HCT116 (cell line): ENCODE measurements around the gene ADAMTS19. TPM values are rescaled to one million over a fixed set of nuclear protein-coding genes. Genes with fewer than 3 reads are reported as not detected.

Source experiments
- ATAC-seq: fragments of 200-7000 bp; cut with Tn5 transposase; 2 replicates; pipeline ENCODE4 v1.9.1; 2020; ENCODE audit warnings: mild to moderate bottlenecking, moderate library complexity
- BruUV-seq: library from RNA; stranded (reverse); fragments of 400-500 nt; replicated peaks from 2 replicates; lab custom pipeline; 2021; lab: Mats Ljungman, UMichigan
- CTCF ChIA-PET: fragments of 300-600 bp; sonication (Branson Sonifier 250); formaldehyde crosslinking; loops from one replicate; lab custom pipeline; 2021; ENCODE audit warnings: antibody characterized with exemption; lab: Charles Lee
- POLR2A ChIA-PET: fragments of 300-600, 350-600 bp; sonication (Branson Sonifier 250); formaldehyde crosslinking; loops from one replicate; lab custom pipeline; 2021; ENCODE audit warnings: antibody characterized with exemption; lab: Charles Lee
- RAD21 ChIA-PET, 2 experiments: fragments of 300-600 bp; sonication (Branson Sonifier 250); formaldehyde crosslinking; loops; one replicate each; lab custom pipeline; 2023; ENCODE audit warnings: low total read pairs in 2 of 2; ENCODE audit not compliant: uncharacterized antibody in 2 of 2, unreplicated experiment in 2 of 2, low non-redundant PET in 1 of 2; lab: Charles Lee
- DNase-seq: peaks from one replicate; pipeline ENCODE4 v3.0.0-alpha.2; 2010; ENCODE audit warnings: low read depth, low spot score
- H2AFZ ChIP-seq: fragments of 200-600 bp; shearing (Covaris generic), sonication (generic); 2 replicates; pipeline ENCODE4 v1.6.1; 2017; ENCODE audit warnings: low read depth, mixed run types, mixed read lengths, antibody characterized with exemption, low read length; ENCODE audit not compliant: poor library complexity, severe bottlenecking
- H3K27ac ChIP-seq: 2 replicates; pipeline ENCODE4 v1.5.1; 2012; ENCODE audit warnings: low read depth, low read length
- H3K27me3 ChIP-seq: fragments of 200-600 bp; sonication (generic); 2 replicates; pipeline ENCODE4 v1.6.1; 2016; ENCODE audit warnings: mixed run types, low read length, mixed read lengths; ENCODE audit not compliant: insufficient read depth
- H3K36me3 ChIP-seq, 2 experiments: fragments of 200-500 bp in 1 of 2; fragments of 200-600 bp in 1 of 2; sonication (Bioruptor generic) in 1 of 2; sonication (generic) in 1 of 2; 2 replicates each; pipeline versions ENCODE4 v1.5.1 to v1.6.1; 2014 to 2016; ENCODE audit warnings: low read length in 2 of 2, inconsistent platforms in 1 of 2, mixed read lengths in 1 of 2, mixed run types in 1 of 2; ENCODE audit not compliant: insufficient read depth in 2 of 2, control insufficient read depth in 1 of 2
- H3K4me1 ChIP-seq, 2 experiments: fragments of 200-600 bp in 1 of 2; sonication (generic) in 1 of 2; 2 replicates each; pipeline versions ENCODE4 v1.5.1 to v1.6.1; 2012 to 2017; ENCODE audit warnings: low read length in 2 of 2, inconsistent platforms in 1 of 2, mild to moderate bottlenecking in 1 of 2, mixed read lengths in 1 of 2, mixed run types in 1 of 2, moderate library complexity in 1 of 2; ENCODE audit not compliant: insufficient read depth in 2 of 2, control insufficient read depth in 1 of 2
- H3K4me2 ChIP-seq: fragments of 200-600 bp; sonication (generic); 2 replicates; pipeline ENCODE4 v1.6.1; 2017; ENCODE audit warnings: mixed run types, low read length, mixed read lengths
- H3K4me3 ChIP-seq, 2 experiments: fragments of 200-600 bp in 1 of 2; sonication (generic) in 1 of 2; replicated peaks in 1 of 2; 2 replicates each; pipeline ENCODE4 v1.5.1; 2011 to 2016; ENCODE audit warnings: low read length in 2 of 2, control low read depth in 1 of 2, low read depth in 1 of 2, mild to moderate bottlenecking in 1 of 2, mixed read lengths in 1 of 2, mixed run types in 1 of 2
- H3K79me2 ChIP-seq: fragments of 200-600 bp; sonication (generic); 2 replicates; pipeline ENCODE4 v1.6.1; 2017; ENCODE audit warnings: mild to moderate bottlenecking, mixed run types, low read length, moderate library complexity, mixed read lengths; ENCODE audit not compliant: insufficient read depth
- H3K9ac ChIP-seq: fragments of 200-600 bp; sonication (generic); 2 replicates; pipeline ENCODE4 v1.6.1; 2016; ENCODE audit warnings: low read length, mixed read lengths
- H3K9me2 ChIP-seq: fragments of 200-600 bp; sonication (generic), shearing (Covaris generic); 2 replicates; pipeline ENCODE4 v1.6.1; 2017; ENCODE audit warnings: mixed run types, mild to moderate bottlenecking, moderate library complexity; ENCODE audit not compliant: insufficient read depth
- H3K9me3 ChIP-seq, 2 experiments: fragments of 200-500 bp in 1 of 2; fragments of 200-600 bp in 1 of 2; sonication (Bioruptor generic) in 1 of 2; sonication (generic) in 1 of 2; 2 replicates each; pipeline ENCODE4 v1.6.1; 2014 to 2017; ENCODE audit warnings: low read length in 2 of 2, mixed read lengths in 2 of 2, inconsistent platforms in 1 of 2, low read depth in 1 of 2, mild to moderate bottlenecking in 1 of 2, mixed run types in 1 of 2, moderate library complexity in 1 of 2; ENCODE audit not compliant: control insufficient read depth in 1 of 2, insufficient read depth in 1 of 2
- H4K20me1 ChIP-seq: fragments of 200-600 bp; sonication (generic), shearing (Covaris generic); 2 replicates; pipeline ENCODE4 v1.6.1; 2017; ENCODE audit warnings: mixed run types, mild to moderate bottlenecking, moderate library complexity; ENCODE audit not compliant: insufficient read depth
- CEBPB ChIP-seq: IDR thresholded peaks from 2 replicates; pipeline ENCODE4 v1.6.1; 2012; ENCODE audit warnings: low read depth
- EGR1 ChIP-seq: IDR thresholded peaks from 2 replicates; pipeline ENCODE4 v1.6.1; 2012; ENCODE audit warnings: low read depth
- ELF1 ChIP-seq: IDR thresholded peaks from 2 replicates; pipeline ENCODE4 v1.6.1; 2012; ENCODE audit warnings: low read depth, borderline replicate concordance
- FOSL1 ChIP-seq: IDR thresholded peaks from 2 replicates; pipeline ENCODE4 v1.6.1; 2012; ENCODE audit warnings: low read depth
- JUND ChIP-seq: IDR thresholded peaks from 2 replicates; pipeline ENCODE4 v1.6.1; 2012
- POLR2A ChIP-seq: IDR thresholded peaks from 2 replicates; pipeline ENCODE4 v1.7.0; 2011; ENCODE audit warnings: borderline replicate concordance; ENCODE audit not compliant: insufficient read depth, insufficient read length; ENCODE audit errors: extremely low read depth
- POLR2AphosphoS5 ChIP-seq: IDR thresholded peaks from 2 replicates; pipeline ENCODE4 v1.6.1; 2011; ENCODE audit warnings: mild to moderate bottlenecking, low read depth, low read length, moderate library complexity
- RAD21 ChIP-seq: IDR thresholded peaks from 2 replicates; pipeline ENCODE4 v1.6.1; 2012; ENCODE audit warnings: low read depth, mild to moderate bottlenecking
- SIN3A ChIP-seq: IDR thresholded peaks from 2 replicates; pipeline ENCODE4 v1.6.1; 2012; ENCODE audit warnings: low read depth
- SP1 ChIP-seq: IDR thresholded peaks from 2 replicates; pipeline ENCODE4 v1.6.1; 2012; ENCODE audit warnings: low read depth
- SRF ChIP-seq: IDR thresholded peaks from 2 replicates; pipeline ENCODE4 v1.6.1; 2012; ENCODE audit warnings: low read depth
- TCF7L2 ChIP-seq: IDR thresholded peaks from 2 replicates; pipeline ENCODE4 v1.7.0; 2011; ENCODE audit warnings: borderline replicate concordance, inconsistent platforms; ENCODE audit not compliant: insufficient read depth, insufficient read length; ENCODE audit errors: extremely low read depth
- YY1 ChIP-seq: IDR thresholded peaks from 2 replicates; pipeline ENCODE4 v1.6.1; 2011; ENCODE audit warnings: low read length, low read depth, moderate library complexity, mild to moderate bottlenecking; ENCODE audit not compliant: insufficient replicate concordance; ENCODE audit errors: extremely low read depth
- ZFX ChIP-seq: fragments of 450-650 bp; IDR thresholded peaks from 2 replicates; pipeline ENCODE4 v1.6.1; 2017
- ZNF274 ChIP-seq: fragments of 200-500 bp; sonication (Bioruptor generic); IDR thresholded peaks from 2 replicates; pipeline ENCODE4 v1.6.1; 2014; ENCODE audit warnings: mild to moderate bottlenecking, low read depth, low read length, inconsistent platforms
- intact Hi-C: fragments of 100-400 bp; cut with micrococcal nuclease; formaldehyde crosslinking; loops from 2 replicates; pipeline ENCODE4 v1.10.0; 2022
- total RNA-seq: library from RNA; stranded (reverse); gene quantifications from one replicate; pipeline ENCODE4 v1.2.1, GENCODE V29; 2021; ENCODE audit not compliant: unreplicated experiment
- TF ChIP-seq, protein P1 (sequence below): IDR thresholded peaks from 2 replicates; pipeline ENCODE4 v1.6.1; 2012
- TF ChIP-seq, protein P2 (sequence below): IDR thresholded peaks from 2 replicates; pipeline ENCODE4 v1.6.1; 2012; ENCODE audit warnings: low read depth
- TF ChIP-seq, protein P3 (sequence below), 3 experiments: fragments of 200-600 bp in 1 of 3; sonication (generic) in 1 of 3; IDR thresholded peaks in 2 of 3; conservative IDR thresholded peaks in 1 of 3; 2 replicates each; pipeline ENCODE4 v1.5.1; 2012 to 2017; ENCODE audit warnings: low read depth in 2 of 3, low read length in 2 of 3, antibody characterized with exemption in 1 of 3, borderline replicate concordance in 1 of 3, control low read depth in 1 of 3, mild to moderate bottlenecking in 1 of 3, mixed read lengths in 1 of 3, mixed run types in 1 of 3, moderate library complexity in 1 of 3; ENCODE audit not compliant: insufficient read depth in 1 of 3
- TF ChIP-seq, protein P4 (sequence below): IDR thresholded peaks from 2 replicates; pipeline ENCODE4 v1.6.1; 2011; ENCODE audit warnings: mild to moderate bottlenecking, low read length, moderate library complexity; ENCODE audit not compliant: insufficient replicate concordance; ENCODE audit errors: extremely low read depth

Gene ADAMTS19
- total RNA-seq, 1 experiment from 2014 or later = not detected

DNA sequence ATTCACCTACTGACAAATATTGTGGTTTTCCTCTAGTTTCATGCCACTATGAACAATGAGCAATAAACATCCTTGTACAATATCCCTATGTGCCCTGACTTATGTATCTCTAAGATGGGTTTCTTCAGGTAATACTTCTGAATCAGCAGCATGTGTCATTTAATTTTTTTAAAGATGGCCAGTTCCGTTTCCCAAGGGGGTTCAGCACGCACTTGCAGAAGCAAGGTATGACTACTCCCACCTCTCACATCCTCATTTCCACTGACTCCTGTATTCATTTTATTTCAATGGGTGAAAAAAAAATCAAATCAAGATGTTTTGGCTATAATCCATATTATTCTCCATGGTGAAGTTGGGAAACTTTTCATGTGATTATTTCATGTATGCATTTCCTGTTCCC is 14.7 kb upstream of the ADAMTS19 start:
- H3K27me3 ChIP-seq = no peaks in the 10 kb centered on the region
- H3K9me3 ChIP-seq = no peaks in the 10 kb centered on the region
- ChIA-PET CTCF (no interaction called here), RAD21 (no interaction called here), POLR2A (no interaction called here)
- H3K79me2 ChIP-seq = no peaks in the 10 kb centered on the region
- intact Hi-C loops = no loop called here
- no peaks in the 10 kb centered on the region for H3K9me2 ChIP-seq
- no peak overlapping the region for H3K9ac ChIP-seq
- no peak overlapping the region for H3K4me2 ChIP-seq
- no peak overlapping the region for H3K27ac ChIP-seq
- no peak overlapping the region for H3K4me3 ChIP-seq
- no peaks in the 10 kb centered on the region for H4K20me1 ChIP-seq
- H3K36me3 ChIP-seq = no peaks in the 10 kb centered on the region
- DNase-seq = no peak
- no peak for TF ChIP-seq ZNF274
- TF ChIP-seq, protein P1, sequence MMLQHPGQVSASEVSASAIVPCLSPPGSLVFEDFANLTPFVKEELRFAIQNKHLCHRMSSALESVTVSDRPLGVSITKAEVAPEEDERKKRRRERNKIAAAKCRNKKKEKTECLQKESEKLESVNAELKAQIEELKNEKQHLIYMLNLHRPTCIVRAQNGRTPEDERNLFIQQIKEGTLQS = no peak
- TF ChIP-seq POLR2A = no peak
- TF ChIP-seq FOSL1 = no peak
- TF ChIP-seq ZFX = no peak
- TF ChIP-seq, protein P2, sequence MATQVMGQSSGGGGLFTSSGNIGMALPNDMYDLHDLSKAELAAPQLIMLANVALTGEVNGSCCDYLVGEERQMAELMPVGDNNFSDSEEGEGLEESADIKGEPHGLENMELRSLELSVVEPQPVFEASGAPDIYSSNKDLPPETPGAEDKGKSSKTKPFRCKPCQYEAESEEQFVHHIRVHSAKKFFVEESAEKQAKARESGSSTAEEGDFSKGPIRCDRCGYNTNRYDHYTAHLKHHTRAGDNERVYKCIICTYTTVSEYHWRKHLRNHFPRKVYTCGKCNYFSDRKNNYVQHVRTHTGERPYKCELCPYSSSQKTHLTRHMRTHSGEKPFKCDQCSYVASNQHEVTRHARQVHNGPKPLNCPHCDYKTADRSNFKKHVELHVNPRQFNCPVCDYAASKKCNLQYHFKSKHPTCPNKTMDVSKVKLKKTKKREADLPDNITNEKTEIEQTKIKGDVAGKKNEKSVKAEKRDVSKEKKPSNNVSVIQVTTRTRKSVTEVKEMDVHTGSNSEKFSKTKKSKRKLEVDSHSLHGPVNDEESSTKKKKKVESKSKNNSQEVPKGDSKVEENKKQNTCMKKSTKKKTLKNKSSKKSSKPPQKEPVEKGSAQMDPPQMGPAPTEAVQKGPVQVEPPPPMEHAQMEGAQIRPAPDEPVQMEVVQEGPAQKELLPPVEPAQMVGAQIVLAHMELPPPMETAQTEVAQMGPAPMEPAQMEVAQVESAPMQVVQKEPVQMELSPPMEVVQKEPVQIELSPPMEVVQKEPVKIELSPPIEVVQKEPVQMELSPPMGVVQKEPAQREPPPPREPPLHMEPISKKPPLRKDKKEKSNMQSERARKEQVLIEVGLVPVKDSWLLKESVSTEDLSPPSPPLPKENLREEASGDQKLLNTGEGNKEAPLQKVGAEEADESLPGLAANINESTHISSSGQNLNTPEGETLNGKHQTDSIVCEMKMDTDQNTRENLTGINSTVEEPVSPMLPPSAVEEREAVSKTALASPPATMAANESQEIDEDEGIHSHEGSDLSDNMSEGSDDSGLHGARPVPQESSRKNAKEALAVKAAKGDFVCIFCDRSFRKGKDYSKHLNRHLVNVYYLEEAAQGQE = no peak
- no peak for TF ChIP-seq TCF7L2
- TF ChIP-seq JUND = no peak
- no peak for TF ChIP-seq CEBPB
- TF ChIP-seq SP1 = no peak
- TF ChIP-seq SIN3A = no peak
- TF ChIP-seq, protein P3, sequence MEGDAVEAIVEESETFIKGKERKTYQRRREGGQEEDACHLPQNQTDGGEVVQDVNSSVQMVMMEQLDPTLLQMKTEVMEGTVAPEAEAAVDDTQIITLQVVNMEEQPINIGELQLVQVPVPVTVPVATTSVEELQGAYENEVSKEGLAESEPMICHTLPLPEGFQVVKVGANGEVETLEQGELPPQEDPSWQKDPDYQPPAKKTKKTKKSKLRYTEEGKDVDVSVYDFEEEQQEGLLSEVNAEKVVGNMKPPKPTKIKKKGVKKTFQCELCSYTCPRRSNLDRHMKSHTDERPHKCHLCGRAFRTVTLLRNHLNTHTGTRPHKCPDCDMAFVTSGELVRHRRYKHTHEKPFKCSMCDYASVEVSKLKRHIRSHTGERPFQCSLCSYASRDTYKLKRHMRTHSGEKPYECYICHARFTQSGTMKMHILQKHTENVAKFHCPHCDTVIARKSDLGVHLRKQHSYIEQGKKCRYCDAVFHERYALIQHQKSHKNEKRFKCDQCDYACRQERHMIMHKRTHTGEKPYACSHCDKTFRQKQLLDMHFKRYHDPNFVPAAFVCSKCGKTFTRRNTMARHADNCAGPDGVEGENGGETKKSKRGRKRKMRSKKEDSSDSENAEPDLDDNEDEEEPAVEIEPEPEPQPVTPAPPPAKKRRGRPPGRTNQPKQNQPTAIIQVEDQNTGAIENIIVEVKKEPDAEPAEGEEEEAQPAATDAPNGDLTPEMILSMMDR (IDR thresholded peaks at IDR 0.05 in 2 of 3, conservative IDR thresholded peaks at IDR 0.05 in 1 of 3; ENCODE audit: borderline replicate concordance in 1 of 3, insufficient read depth in 1 of 3, low read depth in 2 of 3, low read length in 2 of 3) = no peak
- TF ChIP-seq YY1 = no peak
- TF ChIP-seq RAD21 = no peak
- no peak for TF ChIP-seq EGR1
- no peak for TF ChIP-seq POLR2AphosphoS5
- TF ChIP-seq, protein P4, sequence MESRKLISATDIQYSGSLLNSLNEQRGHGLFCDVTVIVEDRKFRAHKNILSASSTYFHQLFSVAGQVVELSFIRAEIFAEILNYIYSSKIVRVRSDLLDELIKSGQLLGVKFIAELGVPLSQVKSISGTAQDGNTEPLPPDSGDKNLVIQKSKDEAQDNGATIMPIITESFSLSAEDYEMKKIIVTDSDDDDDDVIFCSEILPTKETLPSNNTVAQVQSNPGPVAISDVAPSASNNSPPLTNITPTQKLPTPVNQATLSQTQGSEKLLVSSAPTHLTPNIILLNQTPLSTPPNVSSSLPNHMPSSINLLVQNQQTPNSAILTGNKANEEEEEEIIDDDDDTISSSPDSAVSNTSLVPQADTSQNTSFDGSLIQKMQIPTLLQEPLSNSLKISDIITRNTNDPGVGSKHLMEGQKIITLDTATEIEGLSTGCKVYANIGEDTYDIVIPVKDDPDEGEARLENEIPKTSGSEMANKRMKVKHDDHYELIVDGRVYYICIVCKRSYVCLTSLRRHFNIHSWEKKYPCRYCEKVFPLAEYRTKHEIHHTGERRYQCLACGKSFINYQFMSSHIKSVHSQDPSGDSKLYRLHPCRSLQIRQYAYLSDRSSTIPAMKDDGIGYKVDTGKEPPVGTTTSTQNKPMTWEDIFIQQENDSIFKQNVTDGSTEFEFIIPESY = no peak
- TF ChIP-seq ELF1 = no peak
- no peak for TF ChIP-seq SRF
- BruUV-seq = no TSS peak
- H3K4me1 ChIP-seq = no peaks in the 10 kb centered on the region
- no peak for ATAC-seq
- no peak overlapping the region for H2AFZ ChIP-seq
